Neuron (in vitro differentiated cells): Measurements from ENCODE around the gene TBXT.

Experiments
- H2AFZ ChIP-seq: one replicate; pipeline ENCODE4 v1.6.1; 2013; ENCODE audit warnings: low read depth, mild to moderate bottlenecking, inconsistent platforms, low read length, moderate library complexity
- H3K27me3 ChIP-seq: one replicate; pipeline ENCODE4 v1.6.1; 2013; ENCODE audit warnings: low read length; ENCODE audit not compliant: insufficient read depth
- H3K36me3 ChIP-seq: one replicate; pipeline ENCODE4 v1.6.1; 2013; ENCODE audit warnings: low read length; ENCODE audit not compliant: insufficient read depth
- H3K4me1 ChIP-seq: one replicate; pipeline ENCODE4 v1.6.1; 2013; ENCODE audit warnings: low read length; ENCODE audit not compliant: insufficient read depth
- H3K4me3 ChIP-seq: 2 replicates; pipeline ENCODE4 v1.5.1; 2013; ENCODE audit warnings: mild to moderate bottlenecking, low read length, moderate library complexity
- H3K9me3 ChIP-seq: one replicate; pipeline ENCODE4 v1.6.1; 2013; ENCODE audit warnings: low read length

The TBXT gene

DNA sequence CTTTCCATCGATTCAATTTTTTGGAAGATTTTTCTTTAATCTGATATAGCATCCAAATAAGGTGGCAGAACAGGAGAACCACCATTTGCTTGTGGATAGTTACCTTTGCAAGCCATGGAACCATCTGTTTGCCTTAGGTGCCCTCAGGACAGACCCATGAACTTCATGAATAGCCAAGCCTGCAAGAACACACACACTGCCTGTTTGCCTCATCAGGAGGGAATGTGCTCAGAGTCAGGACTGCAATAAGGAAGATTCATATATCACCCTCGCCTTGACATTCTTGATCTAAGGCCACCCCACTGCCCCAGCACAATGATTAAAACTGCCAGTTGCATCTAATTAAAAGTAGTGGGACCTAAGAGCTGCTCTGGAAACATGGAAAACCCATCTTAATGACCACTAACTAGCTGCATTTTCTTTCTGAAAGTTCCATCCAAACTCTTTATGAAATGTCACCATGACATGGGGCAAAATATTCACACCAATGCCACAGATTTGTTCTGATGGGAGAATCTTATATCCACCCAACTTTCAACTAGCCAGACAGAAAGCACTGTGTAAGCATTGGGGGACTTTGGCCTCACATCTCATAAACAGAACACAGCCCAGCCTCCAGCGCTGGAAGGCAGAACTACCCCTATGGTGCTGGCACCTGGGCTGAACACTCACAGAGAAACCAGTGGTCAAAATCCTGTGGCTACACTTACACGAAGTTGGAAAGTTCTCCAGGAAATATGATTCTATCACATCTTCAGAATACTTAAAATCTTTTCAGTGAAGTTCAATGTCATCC is 48.3 kb downstream of the TBXT start:
- Histone ChIP-seq H3K9me3 (no peaks in the 10 kb centered on the region), H3K36me3 (no peaks in the 10 kb centered on the region), H2AFZ (no peak overlapping the region), H3K4me1 (no peaks in the 10 kb centered on the region), H3K27me3 (no peaks in the 10 kb centered on the region), H3K4me3 (no peak overlapping the region)

DNA sequence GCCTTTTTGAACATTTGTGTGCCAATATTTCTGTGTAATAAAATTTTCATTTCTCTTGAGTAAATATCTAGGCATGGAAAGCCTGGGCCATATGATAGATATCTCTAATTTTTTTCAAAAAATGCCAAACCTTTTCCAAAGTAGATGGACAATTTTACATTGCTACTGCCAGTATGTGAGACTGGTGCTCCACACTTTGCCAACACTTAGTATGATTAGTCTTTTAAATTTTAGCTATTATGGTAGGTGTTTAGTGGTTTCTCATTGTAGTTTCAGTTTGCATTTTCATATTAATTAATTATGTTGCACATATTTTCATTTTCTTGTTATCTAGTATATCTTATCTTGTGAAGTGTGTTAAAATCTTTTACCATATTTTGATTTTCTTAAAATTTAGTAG is 52.0 kb downstream of the TBXT start:
- H3K27me3 ChIP-seq, result peaks cover 4% of the 10 kb centered on the region
- no peaks in the 10 kb centered on the region for H3K36me3 ChIP-seq
- H3K4me3 ChIP-seq, result no peak overlapping the region
- peaks cover 2% of the 10 kb centered on the region for H3K4me1 ChIP-seq
- no peaks in the 10 kb centered on the region for H3K9me3 ChIP-seq
- H2AFZ ChIP-seq, result no peak overlapping the region

DNA sequence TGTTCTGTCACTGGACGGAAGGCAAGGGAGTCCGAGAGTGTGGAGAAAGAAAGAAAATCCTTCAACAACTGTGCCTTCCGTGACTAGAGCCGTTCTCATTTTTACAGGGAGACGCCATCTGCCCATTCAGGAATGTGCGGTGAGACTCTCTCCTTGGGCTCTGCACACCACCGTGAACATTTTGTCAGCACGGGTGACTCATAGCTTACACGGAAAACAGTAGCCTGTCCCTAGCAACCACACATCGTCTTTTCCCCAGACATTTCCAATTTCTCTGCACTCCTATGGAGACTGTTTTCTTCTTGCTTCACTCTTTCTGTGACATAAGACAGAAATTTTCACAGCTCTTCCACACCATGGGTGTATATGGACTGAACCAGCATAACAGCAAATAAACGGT is 55.1 kb downstream of the TBXT start:
- Histone ChIP-seq H3K4me3 (no peak overlapping the region), H3K27me3 (peaks cover 4% of the 10 kb centered on the region), H3K9me3 (no peaks in the 10 kb centered on the region), H3K4me1 (peaks cover 2% of the 10 kb centered on the region), H2AFZ (no peak overlapping the region), H3K36me3 (no peaks in the 10 kb centered on the region)

DNA sequence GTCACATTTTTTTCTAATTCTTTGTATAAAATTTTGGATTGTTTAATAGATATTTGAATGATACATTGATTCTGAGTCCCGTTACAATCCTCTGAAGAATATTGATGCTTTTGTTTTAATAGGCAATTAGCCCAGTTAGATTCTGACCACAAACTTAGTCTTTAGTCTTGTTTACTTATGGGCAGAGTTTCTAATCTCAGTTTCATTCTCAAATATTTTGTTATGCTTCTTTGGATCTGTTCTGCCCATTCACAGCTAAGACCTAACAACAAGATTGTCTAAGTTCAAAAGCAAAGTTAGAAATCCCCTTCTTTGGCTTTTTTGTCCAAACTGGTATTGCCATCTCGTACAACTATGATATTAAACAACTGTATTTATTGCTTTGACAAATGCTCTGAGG is 58.0 kb downstream of the TBXT start:
- peaks cover 4% of the 10 kb centered on the region for H3K27me3 ChIP-seq
- H3K4me3 ChIP-seq, result no peak overlapping the region
- H3K9me3 ChIP-seq, result no peaks in the 10 kb centered on the region
- H2AFZ ChIP-seq, result no peak overlapping the region
- H3K36me3 ChIP-seq, result no peaks in the 10 kb centered on the region
- H3K4me1 ChIP-seq, result peaks cover 2% of the 10 kb centered on the region
